Nasal cavity respiratory epithelium epithelial cell of viscerocranial mucosa (primary cell): Measurements from ENCODE around the gene TMEM178B. TPM values are rescaled to one million over a fixed set of nuclear protein-coding genes. Genes with fewer than 3 reads are reported as not detected.

ENCODE experiments used
- total RNA-seq: library from RNA; depleted of rRNA; stranded (reverse); fragments of >200 nt; gene quantifications from 2 replicates; pipeline ENCODE4 v1.2.3, GENCODE V29; 2014

TMEM178B gene
- total RNA-seq, result 0.07 and 0.34 TPM in 2 replicates

DNA sequence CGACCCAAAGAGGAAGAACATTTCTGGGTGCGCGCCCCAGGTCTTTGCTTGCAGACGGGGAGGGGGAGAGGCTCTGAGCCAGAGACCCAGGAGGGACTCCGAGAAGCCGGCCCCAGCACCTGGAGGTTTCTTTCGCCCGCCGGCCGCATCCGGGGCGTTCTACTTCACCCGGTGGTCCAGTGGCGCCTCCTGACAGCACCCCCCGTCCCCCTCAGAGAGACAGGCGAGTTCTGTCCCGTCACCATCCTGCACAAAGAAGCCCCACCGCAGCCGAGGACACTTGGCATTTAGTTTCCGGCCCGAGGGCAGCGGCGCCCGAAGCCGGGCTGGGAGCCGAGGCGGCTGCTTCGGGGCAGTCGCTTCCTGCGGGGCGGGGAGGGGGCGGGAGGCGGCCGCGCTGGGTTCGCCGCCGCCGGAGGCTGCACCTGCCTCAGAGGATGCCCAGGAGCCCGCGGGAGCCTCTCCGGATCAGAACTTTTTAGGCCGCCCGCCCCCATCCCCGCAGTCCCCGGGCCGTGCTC, at the start of gene TMEM178B:
Gene TMEM178B (plus strand): TSS at position 424 of the 521 bp plus-strand sequence.

Other genes with a start within 250 kb of the TMEM178B start
- 16.4 and 29.5 TPM in 2 replicates for gene BRAF, start 149.1 kb upstream of the TMEM178B start, total RNA-seq
- 32.1 and 40.6 TPM in 2 replicates for gene MRPS33, start 59.1 kb upstream of the TMEM178B start, total RNA-seq